ENCODE data around the gene WLS.

Gene WLS

GRCh38 chr1:68121536-68121935 is 110.8 kb downstream of the WLS start:
- Histone ChIP-seq H3K27me3 (ENCODE audit: low read depth, low read length) (no peaks in the 10 kb centered on the region), H3K27ac (ENCODE audit: low read length) (peak overlapping the region; percentile 58), H3K4me3 (ENCODE audit: low read depth in 1 of 2, low read length in 2 of 2) (no peak overlapping the region), H3K36me3 (ENCODE audit: control insufficient read depth in 1 of 2, insufficient read depth in 2 of 2, low read length in 2 of 2) (peaks cover 19 to 26% of the 10 kb centered on the region in 2 donors), H3K9me3 (ENCODE audit: control insufficient read depth in 1 of 2, low read length in 2 of 2) (no peaks in the 10 kb centered on the region), H3K4me1 (ENCODE audit: control insufficient read depth in 1 of 2, insufficient read depth in 2 of 2, low read length in 2 of 2) (peaks cover 0 to 5% of the 10 kb centered on the region in 2 donors)

GRCh38 chr1:68120136-68120791 is 112.1 kb downstream of the WLS start:
- Histone ChIP-seq H3K4me3 (ENCODE audit: low read depth in 1 of 2, low read length in 2 of 2) (no peak overlapping the region), H3K27me3 (ENCODE audit: low read depth, low read length) (no peaks in the 10 kb centered on the region), H3K36me3 (ENCODE audit: control insufficient read depth in 1 of 2, insufficient read depth in 2 of 2, low read length in 2 of 2) (peaks cover 16 to 17% of the 10 kb centered on the region in 2 donors), H3K4me1 (ENCODE audit: control insufficient read depth in 1 of 2, insufficient read depth in 2 of 2, low read length in 2 of 2) (peaks cover 0 to 5% of the 10 kb centered on the region in 2 donors), H3K27ac (ENCODE audit: low read length) (peak overlapping the region; percentile 58), H3K9me3 (ENCODE audit: control insufficient read depth in 1 of 2, low read length in 2 of 2) (no peaks in the 10 kb centered on the region)

- Histone ChIP-seq H3K27me3 (ENCODE audit: low read depth, low read length) (no peaks in the 10 kb centered on the region), H3K27ac (ENCODE audit: low read length) (no peak overlapping the region), H3K4me1 (ENCODE audit: control insufficient read depth in 1 of 2, insufficient read depth in 2 of 2, low read length in 2 of 2) (peaks cover 0 to 5% of the 10 kb centered on the region in 2 donors), H3K9me3 (ENCODE audit: control insufficient read depth in 1 of 2, low read length in 2 of 2) (no peaks in the 10 kb centered on the region), H3K4me3 (ENCODE audit: low read depth in 1 of 2, low read length in 2 of 2) (no peak overlapping the region), H3K36me3 (ENCODE audit: control insufficient read depth in 1 of 2, insufficient read depth in 2 of 2, low read length in 2 of 2) (peaks cover 9 to 14% of the 10 kb centered on the region in 2 donors)
Measured at GRCh38 chr1:68119445-68119844, 112.9 kb downstream of the WLS start.

- Histone ChIP-seq H3K36me3 (ENCODE audit: control insufficient read depth in 1 of 2, insufficient read depth in 2 of 2, low read length in 2 of 2) (peaks cover 0 to 5% of the 10 kb centered on the region in 2 donors), H3K4me3 (ENCODE audit: low read depth in 1 of 2, low read length in 2 of 2) (no peak overlapping the region), H3K27ac (ENCODE audit: low read length) (no peak overlapping the region), H3K4me1 (ENCODE audit: control insufficient read depth in 1 of 2, insufficient read depth in 2 of 2, low read length in 2 of 2) (peaks cover 6 to 7% of the 10 kb centered on the region in 2 donors), H3K9me3 (ENCODE audit: control insufficient read depth in 1 of 2, low read length in 2 of 2) (no peaks in the 10 kb centered on the region), H3K27me3 (ENCODE audit: low read depth, low read length) (no peaks in the 10 kb centered on the region)
Measured at GRCh38 chr1:68117416-68117815, 114.9 kb downstream of the WLS start.

- no peak overlapping the region for H3K27ac ChIP-seq (ENCODE audit: low read length)
- peaks cover 0 to 5% of the 10 kb centered on the region in 2 donors for H3K36me3 ChIP-seq (ENCODE audit: control insufficient read depth in 1 of 2, insufficient read depth in 2 of 2, low read length in 2 of 2)
- H3K4me1 ChIP-seq (ENCODE audit: control insufficient read depth in 1 of 2, insufficient read depth in 2 of 2, low read length in 2 of 2) = peaks cover 12% of the 10 kb centered on the region in 2 donors
- no peaks in the 10 kb centered on the region for H3K9me3 ChIP-seq (ENCODE audit: control insufficient read depth in 1 of 2, low read length in 2 of 2)
- H3K4me3 ChIP-seq (ENCODE audit: low read depth in 1 of 2, low read length in 2 of 2) = peak overlapping the region in 1 of 2 donors; percentile 24
- no peaks in the 10 kb centered on the region for H3K27me3 ChIP-seq (ENCODE audit: low read depth, low read length)
Measured at GRCh38 chr1:68116643-68117235, 115.6 kb downstream of the WLS start.

GRCh38 chr1:68115308-68115707 is 117.0 kb downstream of the WLS start:
- Histone ChIP-seq H3K4me1 (ENCODE audit: control insufficient read depth in 1 of 2, insufficient read depth in 2 of 2, low read length in 2 of 2) (peaks cover 12 to 18% of the 10 kb centered on the region in 2 donors), H3K9me3 (ENCODE audit: control insufficient read depth in 1 of 2, low read length in 2 of 2) (no peaks in the 10 kb centered on the region), H3K27me3 (ENCODE audit: low read depth, low read length) (no peaks in the 10 kb centered on the region), H3K36me3 (ENCODE audit: control insufficient read depth in 1 of 2, insufficient read depth in 2 of 2, low read length in 2 of 2) (peaks cover 0 to 5% of the 10 kb centered on the region in 2 donors), H3K27ac (ENCODE audit: low read length) (no peak overlapping the region), H3K4me3 (ENCODE audit: low read depth in 1 of 2, low read length in 2 of 2) (no peak overlapping the region)

- peaks cover 12 to 18% of the 10 kb centered on the region in 2 donors for H3K4me1 ChIP-seq (ENCODE audit: control insufficient read depth in 1 of 2, insufficient read depth in 2 of 2, low read length in 2 of 2)
- no peaks in the 10 kb centered on the region for H3K9me3 ChIP-seq (ENCODE audit: control insufficient read depth in 1 of 2, low read length in 2 of 2)
- H3K27me3 ChIP-seq (ENCODE audit: low read depth, low read length) = no peaks in the 10 kb centered on the region
- no peaks in the 10 kb centered on the region for H3K36me3 ChIP-seq (ENCODE audit: control insufficient read depth in 1 of 2, insufficient read depth in 2 of 2, low read length in 2 of 2)
- no peak overlapping the region for H3K4me3 ChIP-seq (ENCODE audit: low read depth in 1 of 2, low read length in 2 of 2)
- no peak overlapping the region for H3K27ac ChIP-seq (ENCODE audit: low read length)
Measured at GRCh38 chr1:68113966-68114365, 118.4 kb downstream of the WLS start.

- Histone ChIP-seq H3K4me3 (ENCODE audit: low read depth in 1 of 2, low read length in 2 of 2) (no peak overlapping the region), H3K9me3 (ENCODE audit: control insufficient read depth in 1 of 2, low read length in 2 of 2) (no peaks in the 10 kb centered on the region), H3K27ac (ENCODE audit: low read length) (no peak overlapping the region), H3K27me3 (ENCODE audit: low read depth, low read length) (no peaks in the 10 kb centered on the region), H3K4me1 (ENCODE audit: control insufficient read depth in 1 of 2, insufficient read depth in 2 of 2, low read length in 2 of 2) (peaks cover 12 to 18% of the 10 kb centered on the region in 2 donors), H3K36me3 (ENCODE audit: control insufficient read depth in 1 of 2, insufficient read depth in 2 of 2, low read length in 2 of 2) (no peaks in the 10 kb centered on the region)
Measured at GRCh38 chr1:68112835-68113243, 119.5 kb downstream of the WLS start.

- H3K36me3 ChIP-seq (ENCODE audit: control insufficient read depth in 1 of 2, insufficient read depth in 2 of 2, low read length in 2 of 2) = no peaks in the 10 kb centered on the region
- H3K9me3 ChIP-seq (ENCODE audit: control insufficient read depth in 1 of 2, low read length in 2 of 2) = no peaks in the 10 kb centered on the region
- no peak overlapping the region for H3K4me3 ChIP-seq (ENCODE audit: low read depth in 1 of 2, low read length in 2 of 2)
Measured at GRCh38 chr1:68111519-68112436, 120.5 kb downstream of the WLS start.

GRCh38 chr1:68107771-68108170 is 124.6 kb downstream of the WLS start:
- H3K4me3 ChIP-seq (ENCODE audit: low read depth in 1 of 2, low read length in 2 of 2) = no peak overlapping the region
- H3K9me3 ChIP-seq (ENCODE audit: control insufficient read depth in 1 of 2, low read length in 2 of 2) = no peaks in the 10 kb centered on the region
- no peaks in the 10 kb centered on the region for H3K27me3 ChIP-seq (ENCODE audit: low read depth, low read length)
- peaks cover 0 to 7% of the 10 kb centered on the region in 2 donors for H3K36me3 ChIP-seq (ENCODE audit: control insufficient read depth in 1 of 2, insufficient read depth in 2 of 2, low read length in 2 of 2)
- no peak overlapping the region for H3K27ac ChIP-seq (ENCODE audit: low read length)
- H3K4me1 ChIP-seq (ENCODE audit: control insufficient read depth in 1 of 2, insufficient read depth in 2 of 2, low read length in 2 of 2) = peaks cover 9 to 15% of the 10 kb centered on the region in 2 donors

More at GRCh38 chr1:68111519-68112436, 120.5 kb downstream of the WLS start:
- peaks cover 12 to 18% of the 10 kb centered on the region in 2 donors for H3K4me1 ChIP-seq (ENCODE audit: control insufficient read depth in 1 of 2, insufficient read depth in 2 of 2, low read length in 2 of 2)
- no peak overlapping the region for H3K27ac ChIP-seq (ENCODE audit: low read length)
- no peaks in the 10 kb centered on the region for H3K27me3 ChIP-seq (ENCODE audit: low read depth, low read length)

Measured in muscle layer of duodenum (tissue), 2 donors.